Measurements from ENCODE around the gene TAS2R16. TPM values are rescaled to one million over a fixed set of nuclear protein-coding genes. Genes with fewer than 3 reads are reported as not detected.

TAS2R16 gene
- total RNA-seq, 1 experiment from 2014 or later: not detected

GRCh38 chr7:123030631-123031030, 35.1 kb upstream of the TAS2R16 start:
- ChIA-PET POLR2A (no interaction called here), RAD21 (ENCODE audit: low non-redundant PET in 1 of 2, low total read pairs in 2 of 2, uncharacterized antibody in 2 of 2, unreplicated experiment in 2 of 2) (no interaction called here), CTCF (no interaction called here)
- ATAC-seq (no peak), DNase-seq (ENCODE audit: low read depth, low spot score) (no peak)
- no peak overlapping the region for H3K27ac ChIP-seq (ENCODE audit: low read depth, low read length)
- BruUV-seq (replicated peaks): no TSS peak
- no peaks in the 10 kb centered on the region for H3K9me2 ChIP-seq (ENCODE audit: insufficient read depth)
- no peak overlapping the region for H3K4me2 ChIP-seq (ENCODE audit: low read length)
- H3K4me3 ChIP-seq (replicated peaks in 1 of 2; ENCODE audit: low read depth in 1 of 2, low read length in 2 of 2): no peak overlapping the region
- no peak overlapping the region for H2AFZ ChIP-seq (ENCODE audit: low read depth, low read length, poor library complexity, severe bottlenecking)
- H3K9ac ChIP-seq (ENCODE audit: low read length): no peak overlapping the region
- H3K27me3 ChIP-seq (ENCODE audit: insufficient read depth, low read length): no peaks in the 10 kb centered on the region
- TF ChIP-seq EGR1 (IDR thresholded peaks at IDR 0.05; ENCODE audit: low read depth) (no peak), ELF1 (IDR thresholded peaks at IDR 0.05; ENCODE audit: borderline replicate concordance, low read depth) (no peak), JUND (IDR thresholded peaks at IDR 0.05) (no peak), CBX3 (IDR thresholded peaks at IDR 0.05; ENCODE audit: low read depth) (no peak), CEBPB (IDR thresholded peaks at IDR 0.05; ENCODE audit: low read depth) (no peak), FOSL1 (IDR thresholded peaks at IDR 0.05; ENCODE audit: low read depth) (no peak)
- no peaks in the 10 kb centered on the region for H3K79me2 ChIP-seq (ENCODE audit: insufficient read depth, low read length)
- no peaks in the 10 kb centered on the region for H3K4me1 ChIP-seq (ENCODE audit: control insufficient read depth in 1 of 2, insufficient read depth in 2 of 2, low read length in 2 of 2)
- no peaks in the 10 kb centered on the region for H3K9me3 ChIP-seq (ENCODE audit: control insufficient read depth in 1 of 2, insufficient read depth in 1 of 2, low read depth in 1 of 2, low read length in 2 of 2)
- H4K20me1 ChIP-seq (ENCODE audit: insufficient read depth): no peaks in the 10 kb centered on the region
- intact Hi-C loops (cut with micrococcal nuclease): no loop called here
- no peaks in the 10 kb centered on the region for H3K36me3 ChIP-seq (ENCODE audit: control insufficient read depth in 1 of 2, insufficient read depth in 2 of 2, low read length in 2 of 2)

- Histone ChIP-seq H3K27me3 (ENCODE audit: insufficient read depth, low read length) (no peaks in the 10 kb centered on the region), H3K9me3 (ENCODE audit: control insufficient read depth in 1 of 2, insufficient read depth in 1 of 2, low read depth in 1 of 2, low read length in 2 of 2) (no peaks in the 10 kb centered on the region), H2AFZ (ENCODE audit: low read depth, low read length, poor library complexity, severe bottlenecking) (no peak overlapping the region), H4K20me1 (ENCODE audit: insufficient read depth) (no peaks in the 10 kb centered on the region), H3K9ac (ENCODE audit: low read length) (no peak overlapping the region), H3K9me2 (ENCODE audit: insufficient read depth) (no peaks in the 10 kb centered on the region), H3K4me1 (ENCODE audit: control insufficient read depth in 1 of 2, insufficient read depth in 2 of 2, low read length in 2 of 2) (no peaks in the 10 kb centered on the region), H3K27ac (ENCODE audit: low read depth, low read length) (no peak overlapping the region), H3K79me2 (ENCODE audit: insufficient read depth, low read length) (no peaks in the 10 kb centered on the region), H3K4me3 (replicated peaks in 1 of 2; ENCODE audit: low read depth in 1 of 2, low read length in 2 of 2) (no peak overlapping the region), H3K36me3 (ENCODE audit: control insufficient read depth in 1 of 2, insufficient read depth in 2 of 2, low read length in 2 of 2) (no peaks in the 10 kb centered on the region), H3K4me2 (ENCODE audit: low read length) (no peak overlapping the region)
- no TSS peak for BruUV-seq (replicated peaks)
- DNase-seq (ENCODE audit: low read depth, low spot score) (no peak), ATAC-seq (no peak)
- CTCF ChIA-PET: no interaction called here
- POLR2A ChIA-PET: no interaction called here
- RAD21 ChIA-PET (ENCODE audit: low non-redundant PET in 1 of 2, low total read pairs in 2 of 2, uncharacterized antibody in 2 of 2, unreplicated experiment in 2 of 2): no interaction called here
- intact Hi-C loops (cut with micrococcal nuclease): no loop called here
- TF ChIP-seq ATF3 (IDR thresholded peaks at IDR 0.05) (no peak), ZBTB33 (IDR thresholded peaks at IDR 0.05; ENCODE audit: extremely low read depth, insufficient replicate concordance, low read length) (no peak), EZH2 (IDR thresholded peaks at IDR 0.05) (no peak), YY1 (IDR thresholded peaks at IDR 0.05; ENCODE audit: extremely low read depth, insufficient replicate concordance, low read depth, low read length) (no peak), REST (IDR thresholded peaks at IDR 0.05; ENCODE audit: low read depth) (no peak), CTCF (IDR thresholded peaks at IDR 0.05 in 2 of 3, conservative IDR thresholded peaks at IDR 0.05 in 1 of 3; ENCODE audit: borderline replicate concordance in 1 of 3, insufficient read depth in 1 of 3, low read depth in 2 of 3, low read length in 2 of 3) (no peak), SP1 (IDR thresholded peaks at IDR 0.05; ENCODE audit: low read depth) (no peak), POLR2A (IDR thresholded peaks at IDR 0.05; ENCODE audit: borderline replicate concordance, extremely low read depth, insufficient read depth, insufficient read length) (no peak)
Measured at GRCh38 chr7:123028339-123028738, 32.8 kb upstream of the TAS2R16 start.

Data from HCT116 (cell line).